Stromal cell of bone marrow (primary cell): Measurements from ENCODE around the gene TMEM229B.

Source experiments
- DNase-seq: peaks from one replicate; pipeline ENCODE4 v3.0.0-alpha.2; 2012; ENCODE audit warnings: low read depth

Gene TMEM229B

GRCh38 chr14:67486890-67487289, 1.6 kb downstream of the TMEM229B start:
- no peak for DNase-seq

DNA sequence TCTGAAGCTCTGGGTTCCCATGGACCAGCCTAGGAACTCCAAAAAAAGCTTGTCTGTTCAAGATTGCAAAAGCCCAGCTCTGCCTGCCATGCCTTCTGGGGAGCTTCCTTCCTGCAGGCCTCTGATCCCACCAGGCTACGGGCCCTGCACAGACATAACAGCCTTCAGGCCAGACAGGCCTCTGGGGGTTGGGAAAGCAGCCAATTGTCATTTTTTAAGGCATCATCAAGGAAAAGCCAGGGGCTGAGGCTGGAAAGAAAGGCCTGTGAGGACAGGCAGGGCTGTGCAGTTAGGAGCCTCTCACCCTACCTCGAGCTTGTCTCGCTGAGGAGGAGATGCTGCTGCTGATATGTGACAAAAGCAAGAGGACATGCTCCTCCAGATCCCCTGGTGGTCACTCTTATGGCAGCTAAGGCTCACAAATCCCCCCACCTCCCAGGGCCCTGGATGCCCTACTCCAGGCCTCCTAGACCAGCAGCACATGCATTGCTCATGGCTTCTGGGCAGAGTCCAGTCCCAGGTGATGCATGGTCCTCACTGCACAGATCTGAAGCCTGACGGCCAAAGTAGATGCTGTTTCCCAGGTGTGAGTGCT, 2.9 kb downstream of the TMEM229B start:
- DNase-seq, result no peak

GRCh38 chr14:67483579-67484285, 4.8 kb downstream of the TMEM229B start:
- DNase-seq, result no peak

DNA sequence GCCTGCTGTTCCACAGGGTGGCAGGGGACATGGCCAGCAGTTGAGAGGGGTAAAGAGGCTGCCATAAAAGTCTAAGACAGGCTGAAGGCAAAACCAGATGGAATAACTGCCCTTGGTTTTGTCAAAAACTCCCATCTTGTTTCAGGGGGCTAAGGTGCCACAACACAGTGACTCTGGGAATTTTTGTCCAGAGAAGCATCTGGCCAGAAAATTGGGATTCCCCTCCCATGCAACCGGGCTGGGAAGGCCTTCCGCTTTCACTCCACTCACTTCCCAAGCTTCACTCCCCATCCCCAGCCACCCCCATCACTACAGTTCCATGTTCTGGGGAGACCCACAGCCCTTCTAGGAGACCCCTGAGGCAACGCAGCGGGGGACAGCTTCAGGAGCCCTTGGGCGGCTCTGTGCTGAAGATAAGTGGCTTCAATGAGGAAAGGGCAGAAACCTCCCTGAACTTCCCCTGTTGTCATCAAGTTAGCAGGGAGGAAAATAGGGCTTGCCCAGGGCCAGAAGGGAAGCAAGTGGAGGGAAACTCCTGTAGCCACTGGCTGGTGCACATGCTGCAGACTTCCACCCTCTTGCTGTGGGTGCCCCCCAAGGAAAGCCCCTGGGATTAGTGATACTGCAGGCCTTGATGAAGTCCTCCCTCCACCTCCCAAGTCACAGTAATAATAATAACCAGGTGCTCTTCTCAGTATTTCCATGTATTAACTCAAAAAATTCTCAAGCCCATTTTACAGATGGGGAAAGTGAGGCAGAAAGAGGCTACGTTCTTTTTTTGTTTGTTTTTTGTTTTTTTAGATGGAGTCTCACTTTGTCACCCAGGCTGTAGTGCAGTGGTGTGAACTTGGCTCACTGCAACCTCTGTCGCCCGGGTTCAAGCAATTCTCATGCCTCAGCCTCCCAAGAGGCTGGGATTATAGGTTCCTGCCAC, 6.0 kb downstream of the TMEM229B start:
- DNase-seq, result no peak

- DNase-seq, result no peak
Measured at GRCh38 chr14:67480011-67480410, 8.5 kb downstream of the TMEM229B start.

DNA sequence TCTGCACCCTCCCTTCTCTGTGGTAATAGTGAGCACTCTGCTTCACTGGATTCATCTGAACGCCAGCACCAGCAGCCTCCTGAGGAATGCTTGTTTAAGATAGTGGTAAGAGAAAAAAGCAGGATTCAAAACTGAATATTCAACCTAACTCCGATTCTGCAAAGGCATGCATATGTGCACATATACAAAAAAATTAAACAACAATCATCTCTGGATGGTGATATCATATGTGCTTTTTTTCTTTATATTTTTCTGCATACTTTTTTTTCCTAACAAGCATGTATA, 9.8 kb downstream of the TMEM229B start:
- no peak for DNase-seq

GRCh38 chr14:67477926-67478799, 10.4 kb downstream of the TMEM229B start:
- no peak for DNase-seq

DNA sequence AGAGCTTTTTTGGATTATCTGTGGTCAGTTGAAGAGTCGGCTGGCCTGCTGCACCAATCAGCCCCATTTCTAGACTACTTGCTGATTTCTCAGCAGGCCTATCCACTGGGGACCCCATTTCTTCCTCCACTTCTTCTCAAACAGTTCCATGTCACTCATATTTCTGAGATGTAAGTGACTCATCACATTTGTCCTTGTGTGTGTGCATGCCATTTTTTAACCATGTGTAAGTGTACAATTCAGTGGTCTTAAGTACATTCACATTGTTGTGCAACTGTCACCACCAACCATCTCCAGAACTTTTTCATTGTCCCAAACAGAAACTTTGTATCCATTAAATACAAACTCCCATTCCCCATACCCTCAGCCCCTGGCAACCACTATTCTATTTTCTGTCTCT, 14.2 kb downstream of the TMEM229B start:
- DNase-seq, result no peak

- DNase-seq, result no peak
Measured at GRCh38 chr14:67473290-67474082, 15.0 kb downstream of the TMEM229B start.

DNA sequence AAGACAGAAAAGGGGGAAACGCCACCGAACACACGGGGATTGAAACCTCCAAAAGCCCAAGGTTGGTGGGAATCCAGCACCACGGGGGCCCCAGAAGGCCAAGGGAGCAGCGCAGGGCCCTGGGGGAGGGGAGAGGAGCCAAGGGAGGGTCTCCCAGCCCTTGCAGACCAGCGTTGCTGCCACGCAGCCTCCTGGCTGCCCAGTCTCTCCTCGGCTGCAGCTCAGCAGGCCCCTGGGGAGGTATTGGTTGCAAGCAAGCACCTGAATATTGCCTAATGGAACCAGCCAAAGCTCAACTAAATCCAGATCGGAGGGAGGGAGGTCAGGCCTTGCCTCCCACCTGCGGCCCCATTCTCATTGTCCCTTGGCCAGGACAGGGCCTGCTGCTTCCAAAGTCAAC, 15.8 kb downstream of the TMEM229B start:
- no peak for DNase-seq

DNA sequence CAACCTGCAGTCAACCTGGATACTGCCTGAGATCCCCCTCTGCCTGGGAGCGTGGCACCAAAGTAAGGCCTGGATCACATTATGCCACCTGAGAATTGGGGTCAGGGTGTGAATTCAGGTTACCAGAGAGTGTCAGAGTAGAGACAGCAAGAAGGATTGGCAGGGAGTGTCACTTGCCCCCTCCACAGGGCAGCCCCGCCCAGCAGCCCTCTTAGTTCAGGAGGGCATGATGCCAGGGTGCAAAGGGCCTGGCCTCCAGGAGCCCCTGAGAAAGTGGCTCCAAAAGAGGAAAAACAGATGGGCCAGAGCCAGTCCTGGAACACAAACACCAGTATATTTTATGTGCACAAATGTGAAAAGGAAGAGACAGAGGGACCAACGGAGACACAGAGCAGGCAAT, 18.6 kb downstream of the TMEM229B start:
- DNase-seq, result no peak

GRCh38 chr14:67468378-67468730, 20.2 kb downstream of the TMEM229B start:
- DNase-seq, result no peak

DNA sequence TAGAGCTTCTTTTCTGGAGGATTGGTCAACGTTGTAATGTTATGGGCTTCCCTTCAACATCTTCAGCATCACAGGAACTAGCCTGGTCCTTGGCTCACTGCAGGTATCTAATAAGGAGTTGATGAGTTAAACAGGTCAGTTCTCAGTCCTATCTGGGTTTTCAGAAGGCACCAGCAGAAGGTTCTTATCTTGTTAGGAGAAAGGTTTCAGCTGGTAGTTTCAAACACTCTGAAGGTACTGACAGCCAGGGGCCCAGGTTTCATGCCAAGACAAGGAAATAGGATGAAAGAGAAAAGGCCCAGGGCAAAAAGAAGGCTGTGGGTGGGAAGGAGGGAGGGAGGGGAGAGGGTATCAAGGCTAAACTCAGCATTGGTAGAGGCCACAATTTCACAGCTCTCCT, 21.4 kb downstream of the TMEM229B start:
- no peak for DNase-seq

DNA sequence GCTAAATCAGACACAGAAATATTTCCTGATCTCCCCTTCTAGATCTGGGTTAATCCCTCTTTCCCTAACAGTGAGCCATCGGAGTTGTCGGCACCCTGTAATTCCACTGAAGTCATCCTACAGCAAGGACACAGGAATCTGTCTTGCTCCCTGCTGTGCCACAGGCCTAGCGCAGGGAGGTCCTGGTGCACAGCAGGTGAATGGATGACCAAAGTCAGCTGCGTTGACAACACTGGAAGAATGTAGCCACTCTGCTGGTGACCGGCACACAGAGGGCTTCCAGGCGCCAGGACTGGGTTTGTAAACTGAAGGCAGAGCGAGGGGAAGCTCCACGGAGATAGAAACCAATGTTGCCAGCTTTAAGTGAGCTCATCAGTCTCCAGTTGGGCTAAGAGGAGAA, 23.6 kb downstream of the TMEM229B start:
- no peak for DNase-seq

- no peak for DNase-seq
Measured at GRCh38 chr14:67464377-67464776, 24.1 kb downstream of the TMEM229B start.

GRCh38 chr14:67463900-67464299, 24.6 kb downstream of the TMEM229B start:
- no peak for DNase-seq

DNA sequence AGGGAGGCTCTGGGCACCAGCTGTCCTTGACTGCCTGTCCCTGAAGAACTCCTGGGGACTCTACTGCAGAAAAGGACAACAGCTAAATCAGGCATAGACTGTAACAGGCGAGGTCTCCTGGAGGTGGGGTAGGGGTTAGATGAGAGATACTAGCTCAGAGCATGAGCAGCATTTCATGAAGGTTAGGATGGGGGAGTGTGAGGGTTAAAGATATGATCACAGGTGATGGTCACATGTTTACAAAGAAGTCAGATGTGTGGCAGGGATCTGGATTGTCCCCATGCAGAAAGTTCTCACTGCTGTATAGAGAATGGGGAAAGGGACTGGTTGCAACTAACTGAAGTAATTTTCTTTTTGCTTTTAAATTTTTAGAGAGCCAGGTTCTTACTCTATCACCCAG, 26.5 kb downstream of the TMEM229B start:
- no peak for DNase-seq

DNA sequence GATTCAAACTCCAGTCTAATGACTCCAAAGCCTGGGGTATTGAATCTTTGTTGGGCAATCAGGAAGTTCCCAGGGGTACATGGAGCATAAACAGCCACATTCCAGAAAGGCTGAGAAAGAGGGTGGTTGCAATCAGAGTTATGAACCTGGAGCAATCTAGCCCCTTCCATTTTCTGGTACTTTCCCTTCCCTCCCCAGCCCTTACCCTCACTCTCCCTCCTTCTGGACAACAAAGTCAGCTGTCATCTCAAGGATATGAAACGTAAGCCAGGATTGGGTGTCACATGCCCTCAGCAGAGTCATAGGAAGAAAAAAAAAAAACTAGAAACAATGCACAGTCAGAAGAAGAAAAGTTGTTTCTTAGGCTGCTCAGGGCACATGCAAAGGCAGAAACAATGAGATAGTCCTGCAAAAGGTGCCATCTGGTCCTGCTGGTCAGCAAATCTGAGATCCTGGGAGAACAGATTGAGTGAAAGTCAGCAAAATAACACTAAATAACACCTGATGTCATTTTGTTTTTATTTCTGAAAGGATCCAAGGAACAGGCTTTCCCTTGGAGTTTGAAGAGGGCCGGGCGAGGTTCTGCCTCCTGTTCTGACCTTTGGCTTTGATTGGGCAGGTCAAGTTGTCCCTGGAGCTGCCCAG, 27.1 kb downstream of the TMEM229B start:
- DNase-seq, result peak; percentile 43

- DNase-seq, result no peak
Measured at GRCh38 chr14:67459336-67459735, 29.2 kb downstream of the TMEM229B start.

DNA sequence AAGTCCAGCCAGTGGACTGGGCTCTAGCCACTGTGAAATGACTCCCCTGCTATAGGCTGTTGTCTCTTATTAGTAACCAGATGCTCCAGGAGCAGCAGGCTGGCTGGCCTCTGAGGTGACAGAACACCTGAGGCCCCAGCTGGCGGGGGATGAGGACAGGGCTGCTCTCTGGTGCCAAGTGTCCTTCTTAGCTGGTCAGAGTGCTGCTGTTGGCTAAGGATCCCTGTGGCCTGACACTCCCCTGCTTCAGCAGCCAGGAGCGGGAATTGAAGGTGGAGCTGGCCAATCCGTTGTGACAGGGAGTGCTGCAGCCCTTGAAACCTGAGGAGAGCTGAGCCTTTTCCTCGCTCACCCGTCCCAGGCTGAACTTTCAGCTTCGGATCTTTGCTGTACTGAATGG, 30.7 kb downstream of the TMEM229B start:
- DNase-seq, result no peak

- no peak for DNase-seq
Measured at GRCh38 chr14:67456732-67457131, 31.8 kb downstream of the TMEM229B start.
